WI38 (cell line): ENCODE data around the gene ZNF423.

Experiments used
- H3K4me3 ChIP-seq: 2 replicates; pipeline ENCODE4 v1.5.1; 2011; ENCODE audit warnings: low read depth, mild to moderate bottlenecking, control low read depth, low read length
- TF ChIP-seq, protein P1 (sequence below): IDR thresholded peaks from 2 replicates; pipeline ENCODE4 v1.5.1; 2012; ENCODE audit warnings: low read depth, mild to moderate bottlenecking, control low read depth, low read length

The ZNF423 gene

DNA sequence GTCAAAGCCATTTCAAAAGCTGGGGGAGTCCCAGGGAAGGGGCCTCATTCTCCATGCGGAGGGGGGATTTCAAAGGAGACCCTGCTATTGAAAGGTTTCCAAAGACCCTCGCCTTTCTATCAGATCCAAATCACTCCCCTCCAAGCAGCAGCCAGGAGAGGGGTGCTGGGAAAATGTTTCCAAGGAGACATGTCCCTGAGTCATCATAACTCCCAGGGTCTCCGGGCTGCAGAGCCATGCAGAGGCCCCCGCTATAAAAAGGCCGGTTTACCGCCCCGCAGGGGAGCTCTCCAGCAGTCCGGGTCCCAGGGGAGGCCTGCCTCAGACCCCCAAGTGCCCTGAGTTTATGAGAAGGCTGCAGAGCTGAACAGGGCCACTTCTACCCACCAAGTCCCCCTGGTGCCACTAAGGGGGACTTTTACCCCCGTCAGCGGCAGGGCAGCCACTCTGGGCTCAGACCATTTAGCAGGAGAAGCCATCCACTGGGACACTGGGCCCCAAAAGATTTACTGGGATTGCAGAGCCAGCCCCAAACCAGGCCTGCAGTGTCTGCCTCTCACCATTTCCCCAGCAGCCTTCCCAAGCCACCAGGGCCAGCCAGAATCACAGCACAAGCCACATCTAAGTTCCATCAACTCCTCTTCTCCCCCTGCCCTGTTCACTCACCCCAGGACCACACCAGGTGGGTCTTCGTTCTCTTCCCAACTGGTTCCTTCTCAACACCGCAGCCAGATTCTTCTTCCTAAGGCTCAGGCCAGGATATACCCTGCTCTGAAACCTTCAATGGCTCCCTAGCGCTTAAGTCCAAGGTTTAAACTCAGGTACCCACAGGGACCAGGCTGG, 234.4 kb downstream of the ZNF423 start:
- TF ChIP-seq, protein P1, sequence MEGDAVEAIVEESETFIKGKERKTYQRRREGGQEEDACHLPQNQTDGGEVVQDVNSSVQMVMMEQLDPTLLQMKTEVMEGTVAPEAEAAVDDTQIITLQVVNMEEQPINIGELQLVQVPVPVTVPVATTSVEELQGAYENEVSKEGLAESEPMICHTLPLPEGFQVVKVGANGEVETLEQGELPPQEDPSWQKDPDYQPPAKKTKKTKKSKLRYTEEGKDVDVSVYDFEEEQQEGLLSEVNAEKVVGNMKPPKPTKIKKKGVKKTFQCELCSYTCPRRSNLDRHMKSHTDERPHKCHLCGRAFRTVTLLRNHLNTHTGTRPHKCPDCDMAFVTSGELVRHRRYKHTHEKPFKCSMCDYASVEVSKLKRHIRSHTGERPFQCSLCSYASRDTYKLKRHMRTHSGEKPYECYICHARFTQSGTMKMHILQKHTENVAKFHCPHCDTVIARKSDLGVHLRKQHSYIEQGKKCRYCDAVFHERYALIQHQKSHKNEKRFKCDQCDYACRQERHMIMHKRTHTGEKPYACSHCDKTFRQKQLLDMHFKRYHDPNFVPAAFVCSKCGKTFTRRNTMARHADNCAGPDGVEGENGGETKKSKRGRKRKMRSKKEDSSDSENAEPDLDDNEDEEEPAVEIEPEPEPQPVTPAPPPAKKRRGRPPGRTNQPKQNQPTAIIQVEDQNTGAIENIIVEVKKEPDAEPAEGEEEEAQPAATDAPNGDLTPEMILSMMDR = no peak
- H3K4me3 ChIP-seq = no peak overlapping the region

GRCh38 chr16:49620869-49621240, 235.1 kb downstream of the ZNF423 start:
- H3K4me3 ChIP-seq = no peak overlapping the region
- TF ChIP-seq, protein P1 = no peak

DNA sequence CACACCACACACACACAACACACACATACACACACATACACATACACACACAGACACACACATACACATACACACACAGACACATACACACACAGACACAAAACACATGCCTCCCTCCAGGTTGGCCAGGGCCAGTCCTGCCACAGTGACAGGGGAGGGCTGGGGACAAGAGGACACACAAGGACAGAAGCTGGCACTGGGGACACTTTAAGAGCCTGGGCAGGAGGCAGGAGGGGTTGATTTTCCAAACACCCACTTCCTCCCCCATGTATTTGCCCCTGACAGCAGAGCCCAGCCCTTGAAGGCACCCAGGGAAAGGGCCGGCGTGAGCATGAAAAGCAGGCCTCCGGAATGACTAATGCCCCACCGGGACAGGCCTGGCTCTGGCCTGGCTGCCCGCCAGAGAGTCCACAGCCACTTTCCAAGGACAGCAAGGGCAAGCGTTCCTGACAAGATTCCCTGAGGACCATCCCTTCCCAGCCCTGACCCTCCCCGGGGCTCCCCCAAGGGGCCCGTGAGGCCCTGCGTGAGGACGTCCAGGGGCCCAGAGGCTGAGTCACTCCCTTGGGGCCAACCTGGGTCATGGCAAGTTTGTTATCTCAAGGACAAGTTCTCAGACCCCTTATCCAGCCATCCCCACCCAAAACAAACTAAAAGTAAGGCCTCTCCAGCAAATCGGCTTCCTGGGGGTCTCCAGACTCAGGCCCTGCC, 235.6 kb downstream of the ZNF423 start:
- TF ChIP-seq, protein P1 = no peak
- no peak overlapping the region for H3K4me3 ChIP-seq

GRCh38 chr16:49619811-49620157, 236.1 kb downstream of the ZNF423 start:
- H3K4me3 ChIP-seq = no peak overlapping the region
- TF ChIP-seq, protein P1 = no peak

GRCh38 chr16:49618955-49619354, 237.0 kb downstream of the ZNF423 start:
- H3K4me3 ChIP-seq = no peak overlapping the region
- TF ChIP-seq, protein P1 = no peak

GRCh38 chr16:49617710-49618330, 238.1 kb downstream of the ZNF423 start:
- H3K4me3 ChIP-seq = no peak overlapping the region
- TF ChIP-seq, protein P1 = no peak
